Stimulated activated CD8-positive, alpha-beta memory T cell treated with anti-CD3 and anti-CD28 coated beads, Interleukin-4, amount 100 ng/mL, for 24 hours (primary cell): ENCODE results near the gene SLC11A2.

ENCODE experiments used
- DNase-seq: peaks from one replicate; pipeline ENCODE4 v3.0.0-alpha.2; 2020; ENCODE audit warnings: low read depth

The SLC11A2 gene

DNA sequence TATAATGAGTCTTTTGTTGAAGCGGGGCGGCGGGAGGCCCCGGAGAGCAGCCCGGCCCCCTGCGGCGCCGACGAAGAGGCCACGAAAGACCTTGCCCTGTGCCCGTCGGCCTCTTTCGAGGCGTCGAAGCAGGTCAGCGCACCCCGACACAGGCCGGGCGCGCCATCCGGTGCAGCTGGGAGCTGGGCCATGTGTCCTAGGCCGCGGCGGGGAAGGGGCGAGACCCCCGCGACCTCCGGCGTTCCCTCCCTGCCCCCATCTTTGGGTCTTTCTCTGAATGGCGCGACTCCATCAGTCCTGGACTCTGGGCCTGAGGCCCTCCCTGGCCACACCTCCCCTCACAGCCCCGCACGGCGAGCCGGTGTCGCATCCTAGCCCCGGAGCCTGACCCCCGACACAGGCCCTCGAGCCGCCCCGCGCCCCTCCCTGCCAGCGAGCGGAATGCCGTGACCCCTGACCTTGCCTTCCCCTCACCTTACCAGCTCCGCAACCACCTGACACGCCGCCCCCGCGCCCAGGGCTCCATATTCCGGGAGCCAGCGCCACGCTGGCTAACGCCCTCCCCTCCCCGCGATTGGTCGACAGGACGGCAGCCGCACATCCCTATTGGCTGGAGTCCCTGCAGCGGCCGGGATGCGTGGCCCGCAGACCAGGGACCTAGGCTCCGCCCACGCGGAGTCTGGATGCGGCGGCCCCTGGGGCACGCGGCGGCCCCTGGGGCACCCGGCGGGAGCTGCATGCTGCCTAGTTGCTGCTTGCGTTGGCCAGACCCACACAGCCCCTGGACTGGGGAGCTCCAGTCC, at the start of gene SLC11A2:
Gene SLC11A2 (minus strand): TSS at position 549 of the 803 bp plus-strand sequence. CDS start 15,656 bp downstream, outside the sequence.
- peak; percentile 85 for DNase-seq

DNA sequence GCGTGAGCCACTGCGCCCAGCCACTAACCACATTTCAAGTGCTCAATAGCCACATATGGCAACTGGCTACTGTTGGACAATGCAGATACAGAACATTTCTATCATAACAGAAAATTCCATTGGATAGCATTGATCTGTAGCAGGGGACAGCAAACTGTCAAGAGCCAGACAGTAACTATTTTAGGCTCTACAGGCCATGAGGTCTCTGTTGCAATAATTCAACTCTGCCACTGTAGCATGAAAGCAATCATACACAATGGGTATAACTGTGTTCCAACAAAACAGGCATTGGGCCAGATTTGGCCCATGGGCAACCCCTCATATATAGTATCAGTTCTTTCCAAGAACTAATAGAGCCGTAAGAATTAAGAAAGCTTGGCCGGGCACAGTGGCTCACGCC, 49.2 kb upstream of the SLC11A2 start:
- no peak for DNase-seq

DNA sequence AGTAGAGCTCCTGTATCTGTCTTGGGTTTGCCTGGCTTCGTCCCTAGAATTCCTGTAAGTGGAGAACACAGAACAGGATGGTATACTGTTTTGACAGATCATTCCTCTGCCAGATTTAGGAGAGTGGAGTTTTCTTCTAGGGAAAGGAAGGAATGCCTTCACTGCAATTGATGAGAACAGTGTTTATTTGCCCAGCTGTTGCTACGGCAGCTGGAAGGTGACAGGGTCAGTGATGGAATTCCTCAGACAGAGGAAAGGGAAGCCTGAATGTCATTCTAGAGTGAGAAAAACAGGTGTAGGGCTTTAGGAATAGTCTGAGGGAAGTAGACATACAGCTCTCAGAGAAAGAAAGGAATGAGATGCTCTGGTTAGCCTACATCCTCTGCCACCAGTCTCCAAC, 45.5 kb upstream of the SLC11A2 start:
- no peak for DNase-seq

DNA sequence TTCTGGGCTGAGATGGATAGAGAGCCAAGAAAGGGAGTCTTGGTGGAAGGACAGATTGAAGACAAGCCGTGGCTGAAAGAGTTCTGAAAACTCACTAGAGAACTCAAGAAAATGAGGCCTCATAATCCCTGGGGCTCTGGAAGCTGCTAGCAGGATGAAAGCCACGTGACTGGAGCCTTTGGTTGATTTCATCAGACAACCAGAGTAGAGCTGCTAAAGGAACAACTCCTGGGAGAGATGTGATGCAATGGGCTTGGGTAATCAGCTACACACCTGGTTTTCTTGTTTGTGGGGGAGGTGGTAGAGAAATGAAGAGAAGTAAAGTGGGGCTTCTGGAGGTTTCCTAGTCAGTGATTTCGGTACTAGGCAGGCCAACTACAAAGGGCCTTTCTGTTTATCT, 43.8 kb upstream of the SLC11A2 start:
- DNase-seq = no peak

DNA sequence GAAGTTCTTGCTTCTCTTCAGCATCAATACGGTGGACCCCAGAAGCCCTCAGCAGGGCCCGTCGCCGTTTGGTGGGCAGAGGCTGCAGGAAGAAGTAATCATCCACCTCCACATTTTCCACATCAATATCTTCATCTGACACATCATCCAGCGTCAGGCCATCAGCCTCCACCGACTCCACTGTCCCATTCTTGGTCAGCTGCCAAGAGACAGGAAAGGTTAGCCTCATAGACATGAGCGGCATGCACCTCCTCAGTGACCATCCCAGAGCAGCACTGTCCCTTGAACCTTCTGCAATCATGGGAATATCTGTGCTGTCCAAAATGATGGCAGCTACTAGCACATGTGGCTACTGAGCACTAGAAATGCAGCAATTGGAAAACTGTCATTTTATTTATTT, 41.6 kb upstream of the SLC11A2 start:
- DNase-seq = no peak

DNA sequence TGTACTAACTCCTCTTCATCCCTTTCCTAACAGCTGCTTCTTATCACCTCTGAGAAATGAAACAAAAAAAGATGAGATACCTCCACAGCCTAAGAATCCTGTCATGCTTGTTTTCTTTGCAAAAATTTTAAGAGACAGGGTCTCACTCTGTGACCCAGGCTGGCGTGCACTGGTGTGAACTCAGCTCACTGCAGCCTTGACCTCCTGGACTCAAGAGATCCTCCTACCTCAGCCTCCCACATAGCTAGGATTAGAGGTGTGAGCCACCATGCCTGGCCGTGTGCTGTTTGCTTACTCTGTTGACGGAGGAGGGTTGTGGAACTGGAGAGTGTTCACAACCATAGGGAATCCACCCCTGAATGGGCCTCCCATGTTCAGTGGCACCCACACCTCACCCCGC, 41.0 kb upstream of the SLC11A2 start:
- no peak for DNase-seq

DNA sequence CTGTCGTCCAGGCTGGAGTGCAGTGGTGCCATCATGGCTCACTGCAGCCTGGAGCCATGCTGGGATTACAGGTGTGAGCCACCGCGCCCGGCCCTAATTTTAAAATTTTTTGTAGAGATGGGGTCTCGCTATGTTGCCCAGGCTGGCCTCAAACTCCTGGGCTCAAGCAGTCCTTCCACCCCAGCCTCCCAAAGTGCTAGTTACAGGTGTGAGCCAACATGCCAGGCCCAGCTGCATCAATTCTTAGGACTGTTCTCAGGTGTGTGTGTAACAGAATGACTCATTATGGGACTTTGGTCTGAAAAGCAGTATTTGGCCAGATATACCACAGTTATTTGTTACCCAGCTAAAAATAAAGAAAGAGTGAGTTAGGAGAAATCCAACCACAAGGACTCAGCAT, 39.3 kb upstream of the SLC11A2 start:
- DNase-seq = no peak

DNA sequence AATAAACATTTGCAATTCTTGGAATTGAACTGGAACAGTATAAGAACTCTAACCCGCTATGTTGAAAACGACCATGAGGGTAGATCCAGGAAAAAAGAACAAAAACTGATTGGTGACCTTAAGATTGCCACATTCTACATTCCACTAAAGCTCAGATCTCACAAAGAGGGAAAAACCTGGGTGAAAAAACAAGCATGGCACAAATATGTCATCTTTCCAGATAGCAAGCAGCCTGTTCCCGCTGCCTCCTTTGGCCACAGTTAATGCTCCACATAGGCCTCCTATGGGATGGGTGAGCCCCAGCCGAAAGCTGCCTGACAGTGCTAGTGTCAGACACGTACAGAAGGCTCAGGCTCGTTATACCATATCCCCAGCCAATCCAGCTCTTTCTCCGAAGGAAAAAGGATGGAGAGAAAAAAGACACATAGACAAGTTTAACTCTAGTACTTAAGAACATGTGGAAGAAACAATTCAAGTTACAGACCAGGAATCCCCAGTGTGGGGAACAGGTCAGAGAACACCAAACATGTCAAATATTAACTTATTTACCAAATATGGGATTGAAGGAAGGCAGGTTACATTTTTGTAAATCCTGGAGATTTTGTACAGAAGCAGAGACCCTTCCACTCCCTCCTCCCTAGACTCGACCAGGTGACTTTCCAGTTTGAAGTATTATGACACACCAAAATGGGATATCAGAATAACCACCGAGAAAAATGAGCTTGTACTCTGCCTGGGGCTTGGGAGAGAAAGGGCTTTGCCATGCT, 36.6 kb upstream of the SLC11A2 start:
- DNase-seq = no peak

DNA sequence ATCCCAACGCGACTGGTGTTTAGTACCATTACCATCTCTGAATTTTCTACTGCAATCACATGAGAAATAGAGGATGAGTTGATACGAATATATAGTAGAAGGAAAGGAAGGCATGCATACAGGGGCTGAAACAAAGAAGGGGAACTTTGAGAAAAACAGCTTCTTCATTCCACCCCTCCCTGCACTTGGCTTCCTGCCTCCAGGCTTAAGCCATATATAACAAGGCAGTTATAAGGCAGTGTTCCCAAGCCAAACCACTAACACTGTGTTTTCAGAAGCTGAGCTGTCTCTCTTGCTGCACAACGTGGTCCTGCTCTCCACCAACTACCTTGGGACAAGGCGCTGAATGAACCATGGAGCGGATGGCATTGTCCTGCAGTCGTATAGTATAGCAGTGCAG, 32.9 kb upstream of the SLC11A2 start:
- no peak for DNase-seq

DNA sequence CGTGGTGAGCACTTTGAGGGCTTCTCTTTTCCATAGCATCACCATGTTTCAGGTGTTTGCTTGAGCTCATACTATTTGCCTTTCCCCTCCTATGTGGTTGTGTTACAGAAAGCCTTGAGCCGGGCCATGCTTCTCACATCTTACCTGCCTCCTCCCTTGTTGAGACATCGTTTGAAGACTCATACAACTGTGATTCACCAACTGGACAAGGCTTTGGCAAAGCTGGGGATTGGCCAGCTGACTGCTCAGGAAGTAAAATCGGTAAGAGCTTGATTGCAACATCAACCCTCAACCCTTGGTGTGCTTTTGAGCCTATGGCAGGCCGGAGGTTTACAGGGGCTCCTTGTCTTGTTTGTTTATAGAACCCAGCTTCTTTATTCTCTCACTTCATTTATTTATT, 30.1 kb upstream of the SLC11A2 start:
- no peak for DNase-seq

DNA sequence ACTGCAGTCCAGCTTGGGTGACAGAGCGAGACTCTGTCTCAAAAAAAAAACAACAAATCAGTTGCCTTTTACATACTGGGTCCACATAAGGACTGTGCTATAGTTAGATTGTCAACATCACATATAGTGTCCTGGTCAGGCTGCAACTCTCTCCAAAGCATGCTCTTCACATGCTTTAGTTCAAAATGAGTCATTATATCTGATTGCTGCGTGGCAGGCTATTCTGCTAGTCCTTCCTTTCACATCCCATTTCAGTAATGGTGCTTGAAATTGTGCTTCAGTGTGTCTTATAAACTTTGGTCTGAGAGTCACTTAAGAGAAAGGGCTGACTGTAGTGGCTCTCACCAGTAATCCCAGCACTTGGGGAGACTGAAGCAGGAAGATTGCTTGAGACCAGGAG, 28.9 kb upstream of the SLC11A2 start:
- DNase-seq = no peak

DNA sequence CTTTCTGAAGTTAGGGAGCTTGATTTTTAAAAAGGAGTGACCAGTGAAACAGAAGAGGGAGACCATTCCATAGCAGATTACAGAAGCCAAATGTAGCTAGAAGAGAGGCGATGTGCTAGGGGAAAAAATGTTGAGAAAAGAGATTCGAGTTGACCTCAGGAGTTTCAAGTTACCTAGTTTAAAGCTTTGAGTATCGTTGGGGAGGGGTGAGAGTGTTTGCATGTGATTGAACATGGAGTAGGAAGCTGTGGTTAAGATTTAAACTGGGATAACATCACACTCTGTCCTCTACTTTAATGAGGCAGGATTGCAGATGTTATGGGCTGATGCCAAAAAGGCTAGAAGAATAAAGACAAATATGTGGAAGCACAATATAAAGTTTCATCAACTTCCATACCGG, 25.6 kb upstream of the SLC11A2 start:
- no peak for DNase-seq

DNA sequence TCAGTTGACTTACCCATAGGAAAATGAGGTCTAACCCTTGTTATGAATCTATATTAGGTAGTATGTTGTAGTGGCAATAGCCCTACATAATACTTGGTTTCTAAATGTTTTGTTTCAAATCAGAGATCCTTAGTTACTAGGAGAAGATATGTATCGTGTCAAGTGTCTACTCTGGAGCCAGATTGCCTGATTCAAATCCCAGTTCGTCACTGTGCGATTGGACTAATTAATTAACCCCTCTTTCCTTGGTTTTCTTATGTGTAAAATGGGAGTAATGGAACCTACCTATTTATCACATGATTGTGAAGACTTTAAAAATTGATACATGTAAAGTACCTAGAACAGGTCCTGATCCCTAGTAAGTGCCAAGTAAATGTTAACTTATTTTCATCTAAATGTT, 23.3 kb upstream of the SLC11A2 start:
- DNase-seq = no peak

DNA sequence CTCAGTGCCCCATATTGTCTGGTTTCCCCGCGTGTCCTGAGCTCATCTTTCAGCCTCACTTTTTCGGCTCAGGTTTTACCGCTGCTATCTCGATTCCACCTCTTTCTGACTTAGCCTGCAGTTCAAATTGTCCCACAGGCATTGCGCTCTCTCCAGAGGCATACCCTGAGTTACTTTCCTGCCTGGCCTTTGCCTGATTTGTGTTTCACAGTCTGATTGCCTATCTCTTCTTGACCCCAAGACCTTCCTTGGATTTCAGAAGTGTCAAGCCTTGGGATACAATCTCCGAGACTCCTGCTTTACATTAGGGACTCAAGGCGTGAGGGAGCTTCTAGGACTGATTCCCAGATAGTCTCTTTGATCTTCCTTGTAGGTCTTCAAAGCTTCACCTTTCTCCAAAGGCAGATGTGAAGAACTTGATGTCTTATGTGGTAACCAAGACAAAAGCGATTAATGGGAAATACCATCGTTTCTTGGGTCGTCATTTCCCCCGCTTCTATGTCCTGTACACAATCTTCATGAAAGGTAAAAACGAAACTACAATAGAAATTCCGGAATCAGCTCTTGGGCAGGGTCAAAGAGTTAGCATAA, 22.6 kb upstream of the SLC11A2 start:
- DNase-seq = no peak

DNA sequence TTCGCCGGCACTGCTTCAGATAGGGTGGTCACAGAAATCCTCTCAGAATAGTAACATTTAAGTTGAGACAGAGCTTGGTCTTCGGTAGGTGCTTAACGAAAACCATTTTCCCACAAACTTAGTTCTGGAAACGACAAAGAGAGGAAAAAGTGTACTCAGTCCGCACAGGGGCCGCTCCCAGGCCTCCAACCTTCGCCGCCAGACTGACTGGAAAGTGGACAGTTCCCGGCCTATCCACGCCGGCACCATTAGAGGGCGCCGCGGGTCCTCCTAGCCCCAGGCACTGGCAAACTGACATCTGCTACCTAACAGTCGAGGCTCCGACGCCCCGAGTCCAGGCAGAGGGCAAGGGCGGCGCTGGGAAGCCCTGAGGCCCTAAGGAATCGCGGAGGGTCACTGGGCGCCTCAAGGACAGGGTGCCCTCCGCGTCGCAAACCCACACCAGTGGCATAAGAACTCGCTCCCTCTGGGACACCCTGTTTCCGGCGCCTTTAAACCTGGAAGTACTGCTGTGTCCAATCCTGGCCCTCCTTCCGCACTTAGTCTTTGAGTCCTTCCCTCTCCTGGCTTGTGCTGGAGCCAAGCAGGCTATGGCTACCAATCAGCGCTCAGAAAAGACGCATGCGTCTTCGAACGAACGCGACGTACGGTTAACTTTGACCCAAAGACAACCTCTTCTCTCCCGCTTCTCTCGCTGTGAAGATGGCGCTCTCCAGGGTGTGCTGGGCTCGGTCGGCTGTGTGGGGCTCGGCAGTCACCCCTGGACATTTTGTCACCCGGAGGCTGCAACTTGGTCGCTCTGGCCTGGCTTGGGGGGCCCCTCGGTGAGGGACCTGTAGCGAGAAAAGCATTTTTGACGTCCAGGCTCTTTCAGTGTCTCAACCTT, 21.7 kb upstream of the SLC11A2 start, which contains the start of gene LETMD1:
Gene LETMD1 (plus strand): TSS at position 673 of the 886 bp plus-strand sequence. CDS start 30 bp downstream, at position 703.
- DNase-seq = peak; percentile 78

DNA sequence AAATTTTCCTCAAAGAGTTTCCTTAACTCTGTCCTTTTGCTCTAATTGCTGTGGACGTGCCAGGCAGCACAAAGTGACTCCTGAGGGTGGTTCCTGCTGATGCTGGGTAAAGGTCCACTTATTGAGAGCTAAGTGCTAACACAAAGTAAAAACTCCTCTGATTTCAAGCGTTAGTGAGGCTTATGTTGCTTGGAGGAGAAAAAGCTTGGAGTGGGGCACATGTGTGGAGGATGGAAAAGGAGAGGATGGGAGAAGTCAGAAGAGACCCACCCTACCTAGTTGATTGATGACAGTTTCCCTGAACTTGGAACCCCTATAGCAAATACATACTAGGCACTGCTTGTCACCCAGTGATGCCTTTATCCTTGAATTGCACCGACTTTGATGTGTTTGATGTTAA, 10.1 kb upstream of the SLC11A2 start:
- no peak for DNase-seq

DNA sequence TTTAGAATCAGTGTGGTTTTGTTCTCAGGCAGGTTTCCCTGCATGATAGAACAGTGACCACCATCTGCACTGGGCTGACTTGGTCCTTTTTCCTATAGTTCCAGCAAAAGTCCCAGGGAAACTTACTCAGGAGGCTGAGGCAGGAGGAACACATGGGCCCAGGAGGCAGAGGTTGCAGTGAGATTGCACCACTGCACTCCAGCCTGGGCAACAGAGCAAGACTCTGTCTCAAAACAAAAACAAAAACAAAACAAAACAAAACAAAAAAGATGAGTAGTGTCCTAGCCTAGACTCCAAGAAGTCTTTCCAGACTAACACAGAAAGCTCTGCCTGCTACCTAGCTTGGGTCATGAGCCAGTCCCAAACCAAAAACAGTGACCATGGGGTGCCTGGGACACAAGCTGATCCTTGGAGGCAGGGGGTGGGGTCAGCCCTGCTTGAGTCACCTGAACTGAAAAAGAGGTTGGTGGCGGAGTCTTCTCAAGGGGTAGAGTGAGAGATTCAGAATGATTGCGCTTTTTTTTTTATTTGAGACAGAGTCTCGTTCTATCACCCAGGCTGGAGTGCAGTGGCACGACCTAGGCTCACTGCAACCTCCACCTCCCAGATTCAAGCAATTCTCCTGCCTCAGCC, 7.4 kb upstream of the SLC11A2 start:
- DNase-seq = no peak

DNA sequence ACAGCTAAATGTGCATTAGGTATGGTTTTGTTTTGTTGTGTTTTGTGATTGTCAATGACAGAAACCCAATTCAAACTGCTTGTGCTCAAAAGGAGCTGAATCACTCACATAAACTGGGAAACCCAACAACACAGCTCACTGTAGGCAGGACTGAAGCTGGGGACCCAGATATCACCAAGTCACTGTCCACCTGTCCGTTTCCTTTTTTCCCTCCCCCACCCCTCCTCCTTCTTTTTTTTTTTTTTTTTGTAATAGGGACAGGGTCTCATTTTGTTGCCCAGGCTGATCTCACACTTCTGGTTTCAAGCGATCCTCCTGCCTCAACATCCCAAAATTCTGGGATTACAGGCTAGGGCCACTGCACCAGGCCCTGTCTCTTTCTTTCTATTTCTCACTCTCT, 6.9 kb upstream of the SLC11A2 start:
- no peak for DNase-seq

DNA sequence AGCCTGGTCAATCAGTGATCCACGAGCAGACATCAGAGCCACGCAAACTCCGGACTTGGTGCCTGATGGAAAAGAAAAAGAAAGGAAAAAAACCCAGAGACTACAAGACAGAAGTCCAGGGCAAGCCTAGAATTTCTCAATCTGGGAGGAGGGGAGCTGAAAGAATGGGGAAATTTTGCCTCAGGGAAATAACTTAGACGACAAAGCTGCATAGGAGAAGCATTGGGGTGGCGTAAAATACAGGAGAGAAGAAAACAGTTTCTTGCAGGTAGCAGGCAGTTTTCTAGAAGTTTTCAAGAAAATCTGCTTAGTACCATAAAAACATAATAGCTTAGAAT, 2.6 kb upstream of the SLC11A2 start:
- no peak for DNase-seq

DNA sequence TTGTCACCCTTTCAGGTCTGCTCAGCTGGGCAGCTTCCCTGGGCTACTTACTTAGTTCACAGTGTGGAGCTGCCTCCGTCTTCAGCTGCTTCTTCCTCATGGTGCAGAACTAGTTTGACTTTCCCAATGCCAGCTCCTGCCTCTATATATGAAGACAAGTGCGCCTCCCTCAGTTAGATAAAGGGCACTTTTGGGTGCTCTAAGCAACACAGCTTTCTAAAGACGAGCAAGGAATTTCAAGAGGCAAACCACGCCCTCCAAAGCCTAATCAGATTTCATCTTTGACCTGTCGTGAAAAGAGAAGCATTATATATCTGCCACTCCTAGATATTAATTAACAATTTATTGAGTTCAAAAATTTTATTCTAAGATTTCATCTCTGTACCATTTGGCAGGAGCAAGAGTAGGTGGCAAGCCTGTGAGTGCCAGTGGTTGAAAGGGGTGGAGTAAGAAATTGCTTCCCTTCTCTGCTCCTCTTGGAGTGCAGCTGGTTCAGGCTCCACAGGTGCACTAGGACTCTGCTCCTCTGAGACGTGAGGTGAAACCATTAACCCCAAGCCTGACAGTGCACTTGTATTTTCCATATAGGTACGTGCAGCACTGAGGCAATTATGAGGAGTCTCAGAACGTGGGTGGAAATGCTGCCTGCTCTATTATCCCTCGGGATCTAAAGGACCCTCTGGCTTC, 2.1 kb upstream of the SLC11A2 start:
- DNase-seq = no peak

DNA sequence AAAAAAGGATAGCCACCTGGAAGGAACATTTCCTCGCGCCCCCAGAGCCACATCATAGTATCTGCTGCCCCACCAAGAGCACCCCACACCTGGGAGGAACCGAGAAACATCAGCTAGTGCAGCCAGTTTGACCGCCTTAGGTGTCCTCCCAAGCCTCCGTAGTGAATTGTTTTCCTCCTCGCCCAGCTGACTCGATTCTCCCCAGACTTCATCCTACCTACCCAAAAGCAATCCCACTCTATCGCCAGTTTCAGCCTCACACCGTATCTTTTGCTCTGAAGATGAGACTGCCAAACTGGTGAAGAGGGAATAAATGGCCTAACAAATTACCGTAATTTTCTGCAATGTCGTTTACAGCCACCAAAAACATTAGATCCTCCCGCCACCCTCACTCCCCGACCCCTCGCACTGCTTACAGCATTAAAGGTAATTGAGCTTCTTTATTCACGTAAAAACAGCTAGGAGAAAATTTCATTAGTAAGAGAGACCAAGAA, 1.2 kb upstream of the SLC11A2 start:
- no peak for DNase-seq
